SK-N-MC (cell line): Measurements from ENCODE around the gene PTPRG.

Source experiments
- EZH2 ChIP-seq: fragments of 200-600 bp; sonication (generic); IDR thresholded peaks from one replicate; pipeline ENCODE4 v1.6.1; 2017; ENCODE audit warnings: antibody characterized with exemption
- FOXP2 ChIP-seq: optimal IDR thresholded peaks from 2 replicates; pipeline ENCODE3; 2011; ENCODE audit warnings: mild to moderate bottlenecking, moderate library complexity; ENCODE audit not compliant: insufficient read depth; ENCODE audit errors: extremely low read length, control extremely low read depth
- POLR2AphosphoS5 ChIP-seq: IDR thresholded peaks from 2 replicates; pipeline ENCODE4 v1.6.1; 2012; ENCODE audit warnings: mild to moderate bottlenecking, low read depth, low read length, borderline replicate concordance

DNA sequence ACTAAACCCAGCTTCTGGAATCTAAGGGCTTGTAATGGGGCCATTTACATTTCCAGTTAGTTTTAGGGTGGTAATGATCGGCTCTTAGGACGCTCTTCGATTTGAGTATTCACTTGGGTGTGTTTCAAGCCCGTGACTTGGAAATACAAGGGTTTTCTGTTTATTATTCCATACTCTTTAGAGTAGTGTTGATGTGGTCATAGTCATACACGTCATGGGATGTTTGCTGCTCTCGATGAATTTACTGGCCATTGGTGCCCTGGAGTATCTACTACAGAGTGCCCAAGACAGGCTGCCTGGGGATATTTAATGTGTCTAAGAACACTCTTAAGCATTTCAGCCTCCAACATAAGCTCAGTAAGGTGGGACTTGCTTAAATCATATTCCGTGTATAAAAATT lies 64.1 kb downstream of the PTPRG start:
- TF ChIP-seq POLR2AphosphoS5 (no peak), EZH2 (no peak), FOXP2 (no peak)
